Natural killer cell treated with Interleukin-12 subunit alpha and Interleukin-12 subunit beta and Interleukin-15 and Interleukin-18, amount 100 ng/mL, for 72 hours (primary cell): ENCODE results near the gene QRICH2. TPM values are rescaled to one million over a fixed set of nuclear protein-coding genes. Genes with fewer than 3 reads are reported as not detected.
"Not testable (repeated sequence)": the region's sequence is repeated elsewhere in the genome, so short reads cannot be mapped to it uniquely, and the experiment has no call there.

Experiments used
- ATAC-seq, 2 donors: fragments of 150-1000 bp; cut with Tn5 transposase in 1 of 2; sonication (Bioruptor Pico), chemical (Tn5 transposase) in 1 of 2; 2 replicates each; pipeline ENCODE4 v1.10.0; 2021
- DNase-seq: peaks from one replicate; pipeline ENCODE4 v3.0.0; 2022; ENCODE audit warnings: low spot score
- H3K27ac Mint-ChIP-seq, 2 donors: 1 replicate in 1 of 2; 2 replicates in 1 of 2; pipeline ENCODE4 v1.8.0; 2022; ENCODE audit warnings: mixed read lengths in 2 of 2, mild to moderate bottlenecking in 1 of 2, moderate library complexity in 1 of 2
- H3K27me3 Mint-ChIP-seq, 2 donors: 1 replicate in 1 of 2; 2 replicates in 1 of 2; pipeline ENCODE4 v1.8.0; 2022; ENCODE audit warnings: mixed read lengths in 2 of 2
- H3K36me3 Mint-ChIP-seq: one replicate; pipeline ENCODE4 v1.8.0; 2022; ENCODE audit warnings: mixed read lengths
- H3K4me1 Mint-ChIP-seq, 2 donors: 1 replicate in 1 of 2; 2 replicates in 1 of 2; pipeline ENCODE4 v1.8.0; 2022; ENCODE audit warnings: low read depth in 2 of 2, mixed read lengths in 2 of 2, mild to moderate bottlenecking in 1 of 2
- H3K4me3 Mint-ChIP-seq: one replicate; pipeline ENCODE4 v1.8.0; 2022; ENCODE audit warnings: mixed read lengths
- H3K9me3 Mint-ChIP-seq: 2 replicates; pipeline ENCODE4 v1.8.0; 2022; ENCODE audit warnings: mixed read lengths
- total RNA-seq, 2 donors: library from RNA; stranded (reverse); gene quantifications; one replicate each; pipeline ENCODE4 v1.2.3, GENCODE V29; 2022

QRICH2 gene
- total RNA-seq, 2 donors from 2014 or later = 4.1 to 5.9 TPM

DNA sequence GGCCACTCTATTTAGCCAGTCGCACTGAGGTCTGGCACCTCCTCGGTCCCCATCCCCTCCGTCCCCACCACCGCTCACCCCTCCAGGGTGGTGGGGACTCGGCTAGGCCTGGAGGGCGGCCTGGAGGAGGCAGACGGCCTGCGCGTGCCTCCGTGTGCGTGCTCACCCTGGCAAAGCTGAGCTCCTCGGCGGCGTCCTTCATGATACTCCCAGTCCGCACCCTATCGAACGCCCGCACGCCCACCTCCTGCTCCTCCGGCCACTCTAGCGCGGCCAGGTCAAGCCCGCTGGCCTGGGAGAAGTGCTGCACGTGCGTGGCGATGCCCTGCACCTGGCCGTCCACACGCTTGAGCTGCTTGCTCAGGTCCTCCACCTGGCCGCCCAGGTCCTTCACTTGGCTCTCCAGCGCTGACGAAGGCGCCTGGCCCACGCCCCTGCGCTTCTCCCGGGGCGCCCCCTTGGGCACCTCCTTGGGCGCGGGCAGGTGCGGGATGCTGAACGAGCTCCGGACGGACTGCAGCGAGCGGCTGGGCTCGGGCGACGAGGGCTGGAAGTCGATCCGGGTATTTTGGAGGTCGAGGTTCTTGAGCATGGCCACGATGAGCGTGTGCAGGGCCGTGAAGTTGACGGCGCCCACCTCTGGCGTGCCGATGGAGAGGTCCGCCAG lies 644 bp downstream of the QRICH2 start:
- H3K9me3 Mint-ChIP-seq = no peaks in the 10 kb centered on the region
- ATAC-seq (peak in 1 of 2 donors; percentile 19), DNase-seq (no peak)
- H3K4me3 Mint-ChIP-seq = no peak overlapping the region
- H3K27me3 Mint-ChIP-seq = no peaks in the 10 kb centered on the region
- no peak overlapping the region for H3K27ac Mint-ChIP-seq
- H3K36me3 Mint-ChIP-seq = no peaks in the 10 kb centered on the region
- peaks cover 0 to 5% of the 10 kb centered on the region in 2 donors for H3K4me1 Mint-ChIP-seq

DNA sequence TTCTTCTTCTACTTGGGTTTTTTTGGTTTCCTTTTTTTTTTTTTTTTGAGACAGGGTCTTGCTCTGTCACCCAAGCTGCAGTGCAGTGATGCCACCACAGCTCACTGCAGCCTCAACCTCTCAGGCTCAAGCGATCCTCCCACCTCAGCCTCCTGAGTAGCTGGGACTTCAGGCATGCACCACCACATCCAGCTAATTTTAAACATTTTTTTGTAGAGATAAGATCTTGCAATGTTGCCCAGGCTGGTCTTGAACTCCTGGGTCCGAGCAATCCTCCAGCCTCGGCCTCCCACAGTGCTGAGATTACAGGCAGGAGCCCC lies 3.0 kb downstream of the QRICH2 start:
- H3K9me3 Mint-ChIP-seq, H3K27me3 Mint-ChIP-seq, H3K4me1 Mint-ChIP-seq, ATAC-seq, H3K27ac Mint-ChIP-seq, H3K36me3 Mint-ChIP-seq, H3K4me3 Mint-ChIP-seq, DNase-seq: not testable (repeated sequence)

DNA sequence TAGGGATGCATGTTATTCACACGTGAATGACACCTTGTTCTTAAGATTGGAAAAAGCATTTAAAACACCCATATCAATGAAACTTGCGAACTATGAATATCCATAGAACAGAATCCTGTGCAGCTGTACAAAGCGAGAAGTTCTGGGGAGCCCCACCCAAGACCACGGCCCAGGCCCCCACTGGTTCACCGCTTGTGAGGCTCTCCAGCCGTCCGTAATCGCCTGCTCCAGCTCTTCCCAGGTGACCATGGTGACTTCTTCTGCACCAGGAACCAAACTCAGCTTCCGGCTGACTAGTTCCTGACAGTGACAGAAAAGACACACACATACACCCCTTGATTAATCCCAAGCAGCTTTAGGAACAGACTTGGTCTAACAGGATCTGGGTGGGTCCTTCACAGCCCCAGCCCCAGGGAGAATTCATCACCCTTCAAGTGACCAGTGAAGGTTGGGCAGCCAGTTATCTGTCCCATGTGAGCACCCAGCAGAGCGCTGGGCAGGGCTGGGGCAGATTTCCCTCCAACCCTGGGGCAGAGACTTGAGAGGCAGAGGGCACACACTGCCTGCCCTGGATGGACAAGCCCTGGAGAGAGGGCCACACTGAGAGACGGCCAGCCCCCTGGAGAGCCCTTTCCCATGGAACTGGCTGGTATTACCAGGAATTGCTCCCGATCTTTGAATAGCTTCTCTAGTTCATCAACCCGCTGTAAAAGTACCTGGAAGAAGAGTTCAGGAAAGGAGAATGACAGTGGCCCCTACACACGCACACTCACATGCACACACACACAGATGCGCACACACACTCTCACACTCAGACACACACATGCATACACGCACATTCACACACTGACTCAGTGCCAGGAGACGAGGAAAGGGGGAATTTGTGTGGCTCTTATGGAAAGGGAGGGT lies 3.6 kb downstream of the QRICH2 start:
- DNase-seq = no peak
- peaks cover 0 to 5% of the 10 kb centered on the region in 2 donors for H3K4me1 Mint-ChIP-seq
- H3K4me3 Mint-ChIP-seq = no peak overlapping the region
- no peaks in the 10 kb centered on the region for H3K36me3 Mint-ChIP-seq
- H3K9me3 Mint-ChIP-seq = no peaks in the 10 kb centered on the region
- no peaks in the 10 kb centered on the region for H3K27me3 Mint-ChIP-seq
- H3K27ac Mint-ChIP-seq = no peak overlapping the region
- peak in 1 of 2 donors; percentile 34 for ATAC-seq

GRCh38 chr17:76297436-76297835 lies 10.6 kb downstream of the QRICH2 start:
- no peak for DNase-seq
- Mint-ChIP-seq H3K4me1 (no peaks in the 10 kb centered on the region), H3K9me3 (no peaks in the 10 kb centered on the region), H3K4me3 (no peak overlapping the region), H3K27me3 (no peaks in the 10 kb centered on the region), H3K36me3 (no peaks in the 10 kb centered on the region), H3K27ac (no peak overlapping the region)
- ATAC-seq = no peak

- DNase-seq = no peak
- no peak for ATAC-seq
- Mint-ChIP-seq H3K4me1 (no peaks in the 10 kb centered on the region), H3K4me3 (no peak overlapping the region), H3K27me3 (no peaks in the 10 kb centered on the region), H3K27ac (no peak overlapping the region), H3K9me3 (no peaks in the 10 kb centered on the region), H3K36me3 (no peaks in the 10 kb centered on the region)
Measured at GRCh38 chr17:76296889-76297288, 11.2 kb downstream of the QRICH2 start.

GRCh38 chr17:76296186-76296585 lies 11.9 kb downstream of the QRICH2 start:
- Mint-ChIP-seq H3K36me3 (no peaks in the 10 kb centered on the region), H3K4me3 (no peak overlapping the region), H3K4me1 (no peaks in the 10 kb centered on the region), H3K9me3 (no peaks in the 10 kb centered on the region), H3K27ac (no peak overlapping the region), H3K27me3 (no peaks in the 10 kb centered on the region)
- DNase-seq = no peak
- no peak for ATAC-seq

- no peak for DNase-seq
- no peak for ATAC-seq
- H3K27me3 Mint-ChIP-seq = no peaks in the 10 kb centered on the region
- no peaks in the 10 kb centered on the region for H3K4me1 Mint-ChIP-seq
- no peak overlapping the region for H3K27ac Mint-ChIP-seq
- H3K9me3 Mint-ChIP-seq = no peaks in the 10 kb centered on the region
- no peaks in the 10 kb centered on the region for H3K36me3 Mint-ChIP-seq
- H3K4me3 Mint-ChIP-seq = no peak overlapping the region
Measured at GRCh38 chr17:76293106-76293505, 15.0 kb downstream of the QRICH2 start.

GRCh38 chr17:76292567-76292966 lies 15.5 kb downstream of the QRICH2 start:
- H3K9me3 Mint-ChIP-seq = no peaks in the 10 kb centered on the region
- no peaks in the 10 kb centered on the region for H3K27me3 Mint-ChIP-seq
- H3K36me3 Mint-ChIP-seq = no peaks in the 10 kb centered on the region
- H3K27ac Mint-ChIP-seq = no peak overlapping the region
- ATAC-seq (no peak), DNase-seq (no peak)
- no peak overlapping the region for H3K4me3 Mint-ChIP-seq
- H3K4me1 Mint-ChIP-seq = no peaks in the 10 kb centered on the region

GRCh38 chr17:76281573-76282371 lies 26.3 kb downstream of the QRICH2 start:
- H3K27ac Mint-ChIP-seq = peak overlapping the region in 1 of 2 donors; percentile 73
- ATAC-seq (no peak), DNase-seq (no peak)
- peaks cover 6 to 23% of the 10 kb centered on the region in 2 donors for H3K4me1 Mint-ChIP-seq
- H3K9me3 Mint-ChIP-seq = no peaks in the 10 kb centered on the region
- H3K27me3 Mint-ChIP-seq = no peaks in the 10 kb centered on the region
- no peaks in the 10 kb centered on the region for H3K36me3 Mint-ChIP-seq
- H3K4me3 Mint-ChIP-seq = no peak overlapping the region

DNA sequence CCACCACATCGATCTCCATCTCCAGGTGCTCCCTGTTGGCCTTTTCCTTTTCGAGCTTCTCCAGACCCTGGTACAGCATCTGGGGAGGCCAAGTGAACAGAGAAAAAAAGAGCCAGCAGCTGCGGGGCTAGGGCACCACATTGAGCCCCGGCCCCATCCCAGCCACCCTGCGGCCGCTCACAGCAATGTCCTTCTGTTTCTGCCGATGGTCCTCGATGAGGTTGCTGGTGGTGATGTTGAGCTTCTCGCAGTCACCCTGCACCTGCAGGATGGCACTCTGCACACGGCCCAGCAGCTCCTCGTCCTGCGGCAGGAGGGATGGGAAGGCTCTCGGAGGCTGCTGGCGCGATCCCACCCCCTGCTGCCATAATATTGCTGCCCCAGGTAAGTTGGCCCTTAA lies 27.4 kb downstream of the QRICH2 start:
- peaks cover 6 to 32% of the 10 kb centered on the region in 2 donors for H3K4me1 Mint-ChIP-seq
- DNase-seq (no peak), ATAC-seq (no peak)
- H3K27me3 Mint-ChIP-seq = no peaks in the 10 kb centered on the region
- no peaks in the 10 kb centered on the region for H3K36me3 Mint-ChIP-seq
- H3K27ac Mint-ChIP-seq = peak overlapping the region in 1 of 2 donors; percentile 73
- H3K4me3 Mint-ChIP-seq = no peak overlapping the region
- H3K9me3 Mint-ChIP-seq = no peaks in the 10 kb centered on the region

GRCh38 chr17:76279742-76280287 lies 28.3 kb downstream of the QRICH2 start:
- H3K9me3 Mint-ChIP-seq = no peaks in the 10 kb centered on the region
- no peak overlapping the region for H3K4me3 Mint-ChIP-seq
- no peaks in the 10 kb centered on the region for H3K27me3 Mint-ChIP-seq
- ATAC-seq (no peak), DNase-seq (no peak)
- no peaks in the 10 kb centered on the region for H3K36me3 Mint-ChIP-seq
- H3K27ac Mint-ChIP-seq = peak overlapping the region in 1 of 2 donors; percentile 73
- peaks cover 6 to 34% of the 10 kb centered on the region in 2 donors for H3K4me1 Mint-ChIP-seq

GRCh38 chr17:76278952-76279741 lies 28.9 kb downstream of the QRICH2 start:
- ATAC-seq (peak; percentile 78), DNase-seq (peak; percentile 90)
- Mint-ChIP-seq H3K27ac (peak overlapping the region in 1 of 2 donors; percentile 73), H3K4me1 (peaks cover 6 to 36% of the 10 kb centered on the region in 2 donors), H3K27me3 (no peaks in the 10 kb centered on the region), H3K9me3 (no peaks in the 10 kb centered on the region), H3K36me3 (no peaks in the 10 kb centered on the region), H3K4me3 (no peak overlapping the region)
